Skeletal muscle tissue (tissue), 4 donors: Measurements from ENCODE around the gene TAF9B. TPM values are rescaled to one million over a fixed set of nuclear protein-coding genes. Genes with fewer than 3 reads are reported as not detected.
"Not testable (repeated sequence)": the region's sequence is repeated elsewhere in the genome, so short reads cannot be mapped to it uniquely, and the experiment has no call there.

Experiments
- H3K27ac ChIP-seq: one replicate; pipeline ENCODE4 v1.7.0; 2013; ENCODE audit warnings: mild to moderate bottlenecking, low read depth, low read length, inconsistent platforms
- H3K27me3 ChIP-seq, 3 donors: one replicate each; pipeline ENCODE4 v1.7.0; 2013; ENCODE audit warnings: low read length in 3 of 3; ENCODE audit not compliant: control insufficient read depth in 3 of 3, insufficient read depth in 3 of 3
- H3K36me3 ChIP-seq, 3 donors: one replicate each; pipeline ENCODE4 v1.7.0; 2013; ENCODE audit warnings: low read length in 3 of 3; ENCODE audit not compliant: control insufficient read depth in 3 of 3, insufficient read depth in 3 of 3
- H3K4me1 ChIP-seq, 3 donors: one replicate each; pipeline ENCODE4 v1.7.0; 2013; ENCODE audit warnings: low read length in 3 of 3, mild to moderate bottlenecking in 3 of 3; ENCODE audit not compliant: control insufficient read depth in 3 of 3, insufficient read depth in 3 of 3
- H3K4me3 ChIP-seq, 3 donors: one replicate each; pipeline ENCODE4 v1.7.0; 2013; ENCODE audit warnings: low read length in 3 of 3
- H3K9ac ChIP-seq, 3 donors: one replicate each; pipeline ENCODE4 v1.7.0; 2013; ENCODE audit warnings: low read length in 3 of 3, mild to moderate bottlenecking in 3 of 3, moderate library complexity in 2 of 3, low read depth in 1 of 3
- H3K9me3 ChIP-seq, 3 donors: one replicate each; pipeline ENCODE4 v1.7.0; 2013; ENCODE audit warnings: low read length in 3 of 3; ENCODE audit not compliant: control insufficient read depth in 3 of 3
- total RNA-seq: library from RNA; depleted of rRNA; stranded (reverse); fragments of >200 nt; gene quantifications from one replicate; pipeline ENCODE4 v1.2.3, GENCODE V29; 2014
- donor health status: Osteomylitis.

TAF9B gene
- total RNA-seq, 1 donor from 2014 or later = 16.7 TPM

GRCh38 chrX:78103001-78103622 is 36.3 kb downstream of the TAF9B start:
- Histone ChIP-seq H3K27me3 (peaks cover 0 to 4% (median 0%) of the 10 kb centered on the region in 3 donors), H3K9ac (peak overlapping the region; percentile 71 to 86 (median 84)), H3K27ac (peak overlapping the region; percentile 86), H3K9me3 (no peaks in the 10 kb centered on the region), H3K4me1 (peaks cover 22 to 28% (median 22%) of the 10 kb centered on the region in 3 donors), H3K4me3 (peak overlapping the region; percentile 74 to 78 (median 78)), H3K36me3 (no peaks in the 10 kb centered on the region)

GRCh38 chrX:78102091-78102490 is 37.4 kb downstream of the TAF9B start:
- H3K36me3 ChIP-seq = no peaks in the 10 kb centered on the region

GRCh38 chrX:78098108-78098507 is 41.3 kb downstream of the TAF9B start:
- Histone ChIP-seq H3K9me3 (no peaks in the 10 kb centered on the region), H3K4me1 (no peaks in the 10 kb centered on the region), H3K27me3 (peaks cover 0 to 4% (median 0%) of the 10 kb centered on the region in 3 donors), H3K4me3 (no peak overlapping the region), H3K36me3 (no peaks in the 10 kb centered on the region), H3K9ac (no peak overlapping the region), H3K27ac (no peak overlapping the region)

More at GRCh38 chrX:78102091-78102490, 37.4 kb downstream of the TAF9B start:
- H3K9ac ChIP-seq = no peak overlapping the region
- H3K27me3 ChIP-seq = peaks cover 0 to 4% (median 0%) of the 10 kb centered on the region in 3 donors
- no peak overlapping the region for H3K4me3 ChIP-seq
- no peak overlapping the region for H3K27ac ChIP-seq
- peaks cover 15 to 19% (median 18%) of the 10 kb centered on the region in 3 donors for H3K4me1 ChIP-seq
- no peaks in the 10 kb centered on the region for H3K9me3 ChIP-seq

GRCh38 chrX:78092296-78092695 is 47.2 kb downstream of the TAF9B start:
- peak overlapping the region in 1 of 3 donors; percentile 25 for H3K9ac ChIP-seq
- H3K27me3 ChIP-seq = no peaks in the 10 kb centered on the region
- no peaks in the 10 kb centered on the region for H3K9me3 ChIP-seq
- no peak overlapping the region for H3K4me3 ChIP-seq
- no peak overlapping the region for H3K27ac ChIP-seq
- H3K4me1 ChIP-seq = no peaks in the 10 kb centered on the region
- H3K36me3 ChIP-seq = no peaks in the 10 kb centered on the region

- not testable (repeated sequence) for H3K36me3 ChIP-seq, H3K4me1 ChIP-seq
Observed at GRCh38 chrX:78081413-78081812, 58.0 kb downstream of the TAF9B start.

More at GRCh38 chrX:78081413-78081812, 58.0 kb downstream of the TAF9B start:
- H3K4me3 ChIP-seq, H3K27ac ChIP-seq, H3K27me3 ChIP-seq, H3K9me3 ChIP-seq, H3K9ac ChIP-seq: not testable (repeated sequence)

Other genes with a start within 250 kb of the TAF9B start
- 60.5 TPM for gene MAGT1, start 244.2 kb downstream of the TAF9B start, total RNA-seq
- gene COX7B, start 240.2 kb downstream of the TAF9B start, total RNA-seq = 319 TPM
- 15.1 TPM for gene ATP7A, start 229.0 kb downstream of the TAF9B start, total RNA-seq
- not detected for gene PGAM4, start 170.0 kb downstream of the TAF9B start, total RNA-seq
- 125 TPM for gene PGK1, start 35.4 kb downstream of the TAF9B start, total RNA-seq
- 7.3 TPM for gene CYSLTR1, start 188.0 kb upstream of the TAF9B start, total RNA-seq